GM19043 (cell line): Measurements from ENCODE around the gene DLK1.

Experiments used
- ATAC-seq: cut with Tn5 transposase; IDR thresholded peaks from one replicate; pipeline ENCODE4 v1.9.1; 2021; ENCODE audit warnings: low read depth; ENCODE audit not compliant: unreplicated experiment

Gene DLK1

GRCh38 chr14:100774164-100774537 is 47.5 kb downstream of the DLK1 start:
- no peak for ATAC-seq

- no peak for ATAC-seq
These were observed 48.7 kb downstream of the DLK1 start for GRCh38 chr14:100775351-100775830.

- no peak for ATAC-seq
These were observed 49.3 kb downstream of the DLK1 start for GRCh38 chr14:100775831-100776591.

- no peak for ATAC-seq
These were observed 50.1 kb downstream of the DLK1 start for GRCh38 chr14:100776681-100777365.

GRCh38 chr14:100777366-100777817 is 50.7 kb downstream of the DLK1 start:
- ATAC-seq, result no peak

- ATAC-seq, result no peak
These were observed 51.3 kb downstream of the DLK1 start for GRCh38 chr14:100777818-100778525.

- no peak for ATAC-seq
These were observed 51.8 kb downstream of the DLK1 start for GRCh38 chr14:100778526-100778882.

GRCh38 chr14:100778951-100779690 is 52.4 kb downstream of the DLK1 start:
- ATAC-seq, result no peak

GRCh38 chr14:100779691-100780080 is 53.0 kb downstream of the DLK1 start:
- ATAC-seq, result no peak

- no peak for ATAC-seq
These were observed 53.6 kb downstream of the DLK1 start for GRCh38 chr14:100780246-100780645.

GRCh38 chr14:100780646-100781355 is 54.1 kb downstream of the DLK1 start:
- no peak for ATAC-seq

GRCh38 chr14:100781952-100782351 is 55.3 kb downstream of the DLK1 start:
- ATAC-seq, result no peak

- no peak for ATAC-seq
These were observed 56.0 kb downstream of the DLK1 start for GRCh38 chr14:100782516-100783320.

- no peak for ATAC-seq
These were observed 57.1 kb downstream of the DLK1 start for GRCh38 chr14:100783630-100784370.

- ATAC-seq, result no peak
These were observed 58.0 kb downstream of the DLK1 start for GRCh38 chr14:100784523-100785337.

GRCh38 chr14:100785338-100785615 is 58.6 kb downstream of the DLK1 start:
- no peak for ATAC-seq

GRCh38 chr14:100785626-100786025 is 58.9 kb downstream of the DLK1 start:
- ATAC-seq, result no peak

GRCh38 chr14:100786131-100786530 is 59.4 kb downstream of the DLK1 start:
- no peak for ATAC-seq
